Right cardiac atrium (tissue), 5 donors: ENCODE results near the gene ANKRD18A. TPM values are rescaled to one million over a fixed set of nuclear protein-coding genes. Genes with fewer than 3 reads are reported as not detected.
A peak's percentile ranks its signal among the peaks of the same experiment; 100 is the strongest.
"Not testable (repeated sequence)": the region's sequence is repeated elsewhere in the genome, so short reads cannot be mapped to it uniquely, and the experiment has no call there.

Experiments
- ATAC-seq, 2 donors: fragments of 200-7000 bp; cut with Tn5 transposase; one replicate each; pipeline versions ENCODE4 v1.8.0 to v1.9.1; 2020; ENCODE audit warnings: moderate library complexity in 2 of 2, mild to moderate bottlenecking in 1 of 2
- DNase-seq, 3 donors: peaks; one replicate each; pipeline ENCODE4 v3.0.0-alpha.2; 2020
- H3K27ac ChIP-seq: one replicate; pipeline ENCODE4 v1.5.1; 2013; ENCODE audit warnings: mild to moderate bottlenecking, low read length, control low read depth, moderate library complexity
- H3K27me3 ChIP-seq: one replicate; pipeline ENCODE4 v1.6.1; 2013; ENCODE audit not compliant: control insufficient read depth, insufficient read depth
- H3K4me1 ChIP-seq: one replicate; pipeline ENCODE4 v1.6.1; 2013; ENCODE audit warnings: low read length; ENCODE audit not compliant: control insufficient read depth, insufficient read depth
- H3K4me3 ChIP-seq: one replicate; pipeline ENCODE4 v1.5.1; 2013; ENCODE audit warnings: low read length, control low read depth
- H3K9me3 ChIP-seq: one replicate; pipeline ENCODE4 v1.6.1; 2013; ENCODE audit warnings: low read length; ENCODE audit not compliant: control insufficient read depth
- WGBS: extraction: QIAGEN DNeasy Blood & Tissue Kit; methylation state at CpG from one replicate; pipeline ENCODE4 v1.1.7; 2013; 5-methylcytosine and 5-hydroxymethylcytosine counted together
- intact Hi-C, 4 donors: fragments of 100-400 bp; cut with DNase I; formaldehyde crosslinking; loops; one replicate each; pipeline versions ENCODE4 v1.11.0 to v1.14.0; 2022 to 2023
- polyA plus RNA-seq: library from polyadenylated mRNA; stranded (reverse); fragments of 200-250 nt; gene quantifications from one replicate; pipeline ENCODE4 v1.2.3, GENCODE V29; 2013
- total RNA-seq, 4 donors: library from RNA; stranded (reverse); fragmentation: NEBNext Ultra II Directional; extraction: Animal tissue kit (Norgen Biotek cat#: 25700); gene quantifications; one replicate each; pipeline ENCODE4 v1.2.1, GENCODE V29; 2021
- donor health status: healthy with polysubstance abuse.
- donor health status: DM: no; HTN: yes; CAD: no.
- donor health status: DM: no; HTN: no; CAD: no.
- donor health status: DM: no; HTN: yes; CAD: no; lungs with severe emphysema.
- donor health status: DM: yes; HTN: yes; CAD: no.

The ANKRD18A gene
- total and polyA plus RNA-seq, 5 donors, result 2.1 to 12.3 (median 6.5) TPM

- H3K9me3 ChIP-seq, H3K4me3 ChIP-seq, DNase-seq, H3K27ac ChIP-seq, ATAC-seq, intact Hi-C loops, H3K4me1 ChIP-seq, H3K27me3 ChIP-seq: not testable (repeated sequence)
- WGBS, result 42% methylated on average over 1 of the region's 1 CpG
Observed at GRCh38 chr9:38576181-38576580, 44.2 kb downstream of the ANKRD18A start.

DNA sequence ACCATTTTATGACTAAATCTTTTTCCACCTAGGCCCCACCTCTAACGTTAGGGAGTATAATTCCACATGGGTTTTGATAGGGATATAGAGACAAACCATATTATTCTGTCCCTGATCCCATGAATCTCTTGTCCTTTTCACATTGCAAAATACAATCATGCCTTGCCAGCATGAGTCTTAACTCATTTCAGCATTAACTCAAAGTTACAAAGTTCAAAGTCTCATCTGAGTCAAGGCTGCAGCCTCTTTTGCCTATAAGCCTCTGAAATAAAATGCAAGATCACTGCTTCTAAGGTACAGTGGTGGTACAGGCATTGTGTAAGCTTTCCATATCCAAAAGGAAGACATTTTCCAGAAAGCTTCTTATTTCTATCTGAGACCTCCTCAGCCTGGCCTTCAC is 54.3 kb downstream of the ANKRD18A start:
- H3K4me1 ChIP-seq, H3K27ac ChIP-seq, intact Hi-C loops, H3K4me3 ChIP-seq, H3K27me3 ChIP-seq, ATAC-seq, DNase-seq, H3K9me3 ChIP-seq: not testable (repeated sequence)
- WGBS, result 89% methylated on average over 1 of the region's 1 CpG

DNA sequence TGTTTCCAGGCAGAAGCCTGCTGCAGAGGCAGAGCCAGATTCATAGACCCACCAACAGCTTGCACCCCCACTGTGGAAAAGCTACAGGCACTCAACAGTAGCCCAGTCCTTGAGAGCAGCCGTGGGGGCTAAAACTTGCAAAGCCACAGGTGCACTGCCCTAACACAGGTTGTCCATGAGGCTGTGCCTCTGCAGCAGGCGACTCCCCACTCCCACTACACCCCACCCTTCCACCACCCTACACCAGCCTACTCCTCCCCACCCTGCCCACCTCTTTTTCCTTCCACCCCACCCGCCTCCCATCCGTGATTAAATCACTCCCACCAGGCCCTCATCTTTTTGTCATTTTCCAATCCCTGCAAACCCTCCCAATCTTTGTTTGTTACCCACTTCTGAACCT is 55.2 kb downstream of the ANKRD18A start:
- ATAC-seq, H3K27ac ChIP-seq, H3K27me3 ChIP-seq, H3K4me3 ChIP-seq, intact Hi-C loops, DNase-seq, H3K4me1 ChIP-seq, H3K9me3 ChIP-seq: not testable (repeated sequence)
- WGBS, result 90% methylated on average over 2 of the region's 4 CpGs

DNA sequence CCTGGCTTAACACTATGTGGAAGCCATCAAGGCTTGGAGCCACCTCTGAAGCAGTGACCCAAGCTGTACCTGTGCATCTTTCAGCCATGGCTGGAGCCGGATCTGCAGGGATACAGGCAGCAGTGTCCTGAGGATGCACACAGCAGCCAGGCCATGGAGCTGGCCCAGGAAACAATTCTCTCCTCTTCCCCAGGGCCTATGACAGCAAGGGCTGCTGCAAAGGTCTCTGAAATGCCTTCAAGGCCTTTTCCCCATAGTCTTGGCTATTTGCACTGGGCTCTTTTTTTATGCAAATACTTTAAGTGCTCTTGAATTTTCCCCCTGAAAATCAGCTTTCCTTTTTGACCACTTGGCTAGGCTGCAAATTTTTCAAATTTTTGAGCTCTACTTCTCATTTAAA is 56.5 kb downstream of the ANKRD18A start:
- H3K4me3 ChIP-seq, H3K9me3 ChIP-seq, H3K27me3 ChIP-seq, DNase-seq, H3K4me1 ChIP-seq, H3K27ac ChIP-seq, ATAC-seq, intact Hi-C loops: not testable (repeated sequence)
- no CpG with 5 or more reads among the region's 1 CpG for WGBS

DNA sequence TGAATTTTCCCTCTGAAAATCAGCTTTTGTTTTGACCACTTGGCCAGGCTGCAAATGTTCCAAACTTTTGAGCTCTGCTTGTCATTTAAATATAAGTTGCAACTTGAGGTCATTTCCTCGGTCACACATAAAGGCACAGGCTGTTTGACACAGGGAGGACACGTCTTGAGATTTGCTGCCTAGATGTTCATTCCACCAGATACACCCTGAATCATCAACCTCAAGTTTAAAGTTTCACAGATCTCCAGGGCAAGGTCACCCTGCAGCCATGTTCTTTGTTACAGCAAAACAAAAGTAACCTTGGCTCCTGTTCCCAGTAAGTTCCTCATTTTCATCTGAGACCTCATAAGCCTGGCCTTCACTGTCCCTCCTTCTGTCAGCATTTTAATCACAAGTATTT is 59.3 kb downstream of the ANKRD18A start:
- H3K4me1 ChIP-seq, H3K4me3 ChIP-seq, H3K27ac ChIP-seq, DNase-seq, ATAC-seq, H3K27me3 ChIP-seq, intact Hi-C loops, H3K9me3 ChIP-seq: not testable (repeated sequence)
- 53% methylated on average over 2 of the region's 2 CpGs for WGBS

- H3K4me1 ChIP-seq, H3K27ac ChIP-seq, H3K27me3 ChIP-seq, ATAC-seq, H3K4me3 ChIP-seq, DNase-seq, intact Hi-C loops, H3K9me3 ChIP-seq: not testable (repeated sequence)
- 77% methylated on average over 3 of the region's 3 CpGs for WGBS
Observed at GRCh38 chr9:38559172-38559571, 61.2 kb downstream of the ANKRD18A start.

DNA sequence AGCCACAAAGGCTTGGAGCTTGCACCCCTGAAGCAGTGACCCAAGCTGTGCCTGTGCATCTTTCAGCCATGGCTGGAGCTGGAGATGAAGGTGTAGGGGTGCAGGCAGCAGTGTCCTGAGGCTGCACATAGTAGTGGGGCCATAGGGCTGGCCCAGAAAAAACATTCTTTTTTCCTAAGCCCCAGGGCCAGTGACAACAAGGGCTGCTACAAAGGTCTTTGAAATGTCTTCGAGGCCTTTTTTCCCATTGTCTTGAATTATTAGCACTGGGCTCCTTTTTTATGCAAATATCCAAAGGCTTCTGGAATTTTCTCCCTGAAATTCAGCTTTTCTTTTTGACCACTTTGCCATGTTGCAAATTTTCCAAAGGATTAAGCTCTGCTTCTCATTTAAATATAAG is 62.6 kb downstream of the ANKRD18A start:
- H3K27me3 ChIP-seq, ATAC-seq, H3K27ac ChIP-seq, H3K4me3 ChIP-seq, H3K9me3 ChIP-seq, H3K4me1 ChIP-seq, DNase-seq, intact Hi-C loops: not testable (repeated sequence)
- WGBS, result 76% methylated on average over 1 of the region's 1 CpG

DNA sequence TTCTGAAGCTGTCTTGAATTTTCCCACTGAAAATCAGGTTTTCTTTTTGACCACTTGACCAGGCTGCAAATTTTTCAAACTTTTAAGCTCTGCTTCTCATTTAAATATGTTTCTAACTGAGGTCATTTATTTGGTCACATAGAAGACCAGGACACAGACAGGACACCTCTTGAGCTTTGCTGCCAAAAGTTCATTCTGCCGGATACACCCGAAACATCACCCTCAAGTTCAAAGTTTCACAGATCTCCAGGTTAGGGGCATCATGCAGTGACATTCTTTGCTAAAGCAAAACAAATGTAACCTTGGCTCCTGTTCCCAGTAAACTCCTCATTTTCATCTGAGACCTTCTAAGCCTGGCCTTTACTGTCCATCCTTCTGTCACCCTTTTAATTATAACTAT is 65.4 kb downstream of the ANKRD18A start:
- intact Hi-C loops, ATAC-seq, H3K9me3 ChIP-seq, DNase-seq, H3K4me3 ChIP-seq, H3K27ac ChIP-seq, H3K4me1 ChIP-seq, H3K27me3 ChIP-seq: not testable (repeated sequence)
- WGBS, result 95% methylated on average over 2 of the region's 2 CpGs

DNA sequence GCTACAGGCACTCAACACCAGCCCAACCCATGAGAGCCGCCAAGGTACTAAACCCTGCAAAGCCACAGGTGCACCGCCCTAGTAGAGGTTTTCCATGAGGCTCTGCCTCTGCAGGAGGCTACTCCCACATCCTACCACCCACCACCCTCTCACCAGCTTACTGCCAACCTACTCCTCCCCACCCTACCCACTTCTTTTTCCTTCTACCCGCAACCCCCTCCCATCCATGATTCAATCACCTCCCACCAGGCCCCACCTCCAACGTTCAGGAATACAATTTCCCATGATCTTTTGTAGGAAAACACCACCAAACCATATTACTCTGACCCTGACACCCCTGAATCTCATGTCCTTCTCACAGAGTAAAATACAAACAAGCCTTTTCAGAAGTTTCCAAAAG is 67.4 kb downstream of the ANKRD18A start:
- WGBS, result 82% methylated on average over 4 of the region's 4 CpGs
- H3K4me1 ChIP-seq, H3K9me3 ChIP-seq, DNase-seq, H3K27ac ChIP-seq, intact Hi-C loops, H3K27me3 ChIP-seq, H3K4me3 ChIP-seq, ATAC-seq: not testable (repeated sequence)

DNA sequence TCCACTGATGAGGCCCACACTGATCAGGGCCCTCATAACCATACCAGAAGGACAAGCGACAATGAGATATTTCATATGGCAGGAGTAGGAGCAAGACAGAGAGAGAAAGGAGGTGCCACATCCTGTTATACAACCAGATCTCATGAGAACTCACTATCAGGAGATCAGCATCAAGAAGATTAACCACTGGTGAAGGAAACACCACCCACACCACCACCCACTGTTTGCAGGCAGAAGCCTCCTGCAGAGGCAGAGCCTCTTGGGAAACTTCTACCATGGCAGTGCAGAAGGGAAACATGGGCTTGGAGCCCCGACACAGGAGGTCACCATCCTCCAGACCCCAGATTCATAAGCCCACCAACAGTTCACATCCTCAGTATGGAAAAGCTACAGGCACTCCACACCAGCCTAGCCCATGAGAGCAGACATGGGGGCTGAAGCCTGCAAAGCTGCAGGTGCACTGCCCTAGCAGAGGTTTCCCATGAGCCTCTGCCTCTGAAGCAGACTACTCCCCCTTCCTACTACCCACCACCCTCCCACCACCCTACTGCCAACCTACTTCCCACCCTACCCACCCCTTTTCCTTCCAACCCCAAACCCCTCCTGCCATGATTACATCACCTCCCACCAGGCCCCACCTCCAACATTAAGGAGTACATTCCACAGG is 73.8 kb downstream of the ANKRD18A start:
- H3K9me3 ChIP-seq, intact Hi-C loops, H3K4me1 ChIP-seq, H3K27ac ChIP-seq, ATAC-seq, H3K4me3 ChIP-seq, DNase-seq, H3K27me3 ChIP-seq: not testable (repeated sequence)
- WGBS, result 93% methylated on average over 1 of the region's 2 CpGs

DNA sequence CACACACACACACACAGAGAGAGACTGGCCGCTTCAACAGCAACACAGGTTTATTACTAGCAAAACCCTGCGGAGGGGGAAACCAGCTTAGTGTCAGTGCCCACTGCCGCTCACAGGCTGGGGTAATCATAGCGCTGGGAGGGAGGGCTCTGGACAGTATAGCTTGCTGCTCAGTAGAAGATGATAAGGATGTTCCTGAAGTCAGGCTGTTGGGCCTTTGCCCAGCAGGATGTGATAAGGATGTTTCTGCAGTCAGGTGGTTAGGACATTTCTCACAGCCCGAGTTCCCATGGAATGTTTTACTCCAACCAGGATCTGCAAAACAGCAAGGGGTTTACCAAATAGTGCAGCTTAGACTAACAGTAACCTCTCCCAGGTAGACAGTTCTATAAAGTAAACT is 79.9 kb downstream of the ANKRD18A start:
- DNase-seq, result peak; percentile 59 to 86 (median 76)
- H3K9me3 ChIP-seq, H3K4me3 ChIP-seq, intact Hi-C loops, H3K4me1 ChIP-seq, H3K27me3 ChIP-seq: not testable (repeated sequence)
- peak; percentile 91 to 96 for ATAC-seq
- H3K27ac ChIP-seq, result peak overlapping the region; percentile 23
- 20% methylated on average over 5 of the region's 5 CpGs for WGBS

- H3K27ac ChIP-seq, result no peak overlapping the region
- no peak overlapping the region for H3K4me3 ChIP-seq
- H3K4me1 ChIP-seq, result no peaks in the 10 kb centered on the region
- H3K9me3 ChIP-seq, result no peaks in the 10 kb centered on the region
- DNase-seq (no peak), ATAC-seq (no peak)
- intact Hi-C loops, result no loop called here
- H3K27me3 ChIP-seq, result no peaks in the 10 kb centered on the region
Observed at GRCh38 chr9:38529317-38529716, 91.1 kb downstream of the ANKRD18A start.
